CD4-positive, alpha-beta T cell treated with Interferon gamma for 1 hour (primary cell): ENCODE results near the gene DNAH8.
A peak's percentile ranks its signal among the peaks of the same experiment; 100 is the strongest.

ENCODE experiments used
- DNase-seq: peaks from one replicate; pipeline ENCODE4 v3.0.0-alpha.2; 2020

Gene DNAH8

DNA sequence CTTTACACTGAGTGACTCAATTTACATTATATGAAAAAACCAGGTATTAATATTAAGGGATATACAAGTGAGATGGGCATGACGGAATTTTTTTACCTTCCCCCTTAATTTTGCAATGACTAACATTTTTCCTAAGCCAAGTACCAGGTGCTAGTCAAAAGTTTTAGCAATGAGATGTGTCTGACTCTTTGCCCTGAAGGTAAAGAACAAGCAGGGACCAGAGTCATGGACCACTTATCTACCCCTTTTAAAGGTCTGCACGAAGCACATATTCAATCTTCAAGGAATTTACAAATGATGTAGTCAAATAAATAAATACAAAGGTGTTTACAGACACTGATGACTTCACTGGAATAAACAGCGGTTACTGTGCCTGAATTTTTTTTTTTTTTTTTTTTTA, 13.6 kb upstream of the DNAH8 start:
- no peak for DNase-seq

DNA sequence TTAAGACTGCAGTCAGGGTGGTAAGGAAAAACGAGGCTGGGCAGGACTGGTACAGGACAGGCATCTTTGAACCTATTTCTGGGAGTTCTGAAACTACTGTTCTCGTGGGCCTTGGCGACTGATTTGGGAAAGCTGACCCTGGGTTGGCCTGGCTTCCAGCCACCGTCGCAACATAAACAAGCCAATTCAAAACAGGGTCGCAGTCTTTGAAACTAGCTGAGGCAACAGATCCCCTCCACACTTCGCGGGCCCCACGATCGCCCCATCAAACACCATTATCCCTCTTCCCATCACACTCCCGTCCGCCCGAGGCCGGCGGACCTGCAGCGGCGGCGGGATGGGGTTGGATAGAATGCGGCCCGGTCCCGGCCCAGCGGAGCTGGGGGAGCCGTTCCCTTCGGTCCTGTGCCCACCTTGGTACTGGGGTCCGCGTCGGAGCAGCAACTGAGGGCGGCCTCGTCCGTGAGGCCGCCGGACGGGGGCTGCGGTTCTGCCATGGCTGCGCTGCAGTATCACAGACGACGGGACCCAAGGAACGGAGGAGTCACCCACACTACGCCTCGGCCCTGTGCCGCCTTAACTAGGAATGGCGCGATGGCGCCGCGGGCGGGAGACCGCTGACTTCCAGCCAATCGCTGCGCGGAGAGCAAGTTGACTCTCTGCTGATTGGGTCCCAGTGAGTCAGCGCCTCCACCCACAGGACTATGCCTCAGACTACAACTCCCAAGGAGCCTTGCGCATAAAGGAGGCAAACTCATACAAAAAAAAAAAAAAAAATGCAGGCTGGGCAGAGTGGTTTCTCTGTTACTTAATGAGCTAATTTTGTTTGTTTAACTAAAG, 12.3 kb upstream of the DNAH8 start, which contains the start of gene GLO1:
Gene GLO1, minus strand, starts transcription at position 588 of the 840 bp plus-strand sequence. Its CDS starts 91 bp downstream, at position 497.
- peak; percentile 96 for DNase-seq

DNA sequence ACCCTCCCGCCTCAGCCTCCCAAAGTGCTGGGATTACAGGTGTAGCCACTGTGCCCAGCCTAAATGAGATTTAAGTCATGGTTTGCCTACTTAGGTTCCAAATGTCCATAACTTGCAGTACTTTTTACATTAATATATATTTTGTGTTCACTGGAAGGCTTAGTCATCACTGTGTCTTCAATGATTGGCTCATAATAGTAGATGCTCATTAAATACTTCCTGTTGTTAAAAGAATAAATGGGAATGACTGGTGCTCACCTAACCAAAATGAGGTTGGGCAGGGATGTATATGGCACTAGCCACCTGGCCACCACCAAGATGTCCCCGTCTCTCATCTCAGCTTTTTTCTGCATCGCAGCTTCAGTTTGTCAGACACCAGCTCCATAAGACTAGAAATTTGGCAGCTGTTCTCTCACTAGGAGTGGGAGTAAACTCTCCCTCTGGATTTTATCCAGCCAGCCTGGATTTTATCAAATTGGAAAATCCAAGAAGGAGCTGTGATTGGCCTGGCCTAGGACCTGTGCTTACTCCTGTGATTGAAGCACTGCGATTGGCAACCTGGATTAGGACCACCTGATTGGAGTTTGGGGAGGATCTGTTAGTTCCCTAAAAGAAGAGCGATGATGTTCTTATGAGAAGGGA, 11.0 kb upstream of the DNAH8 start:
- DNase-seq: no peak

DNA sequence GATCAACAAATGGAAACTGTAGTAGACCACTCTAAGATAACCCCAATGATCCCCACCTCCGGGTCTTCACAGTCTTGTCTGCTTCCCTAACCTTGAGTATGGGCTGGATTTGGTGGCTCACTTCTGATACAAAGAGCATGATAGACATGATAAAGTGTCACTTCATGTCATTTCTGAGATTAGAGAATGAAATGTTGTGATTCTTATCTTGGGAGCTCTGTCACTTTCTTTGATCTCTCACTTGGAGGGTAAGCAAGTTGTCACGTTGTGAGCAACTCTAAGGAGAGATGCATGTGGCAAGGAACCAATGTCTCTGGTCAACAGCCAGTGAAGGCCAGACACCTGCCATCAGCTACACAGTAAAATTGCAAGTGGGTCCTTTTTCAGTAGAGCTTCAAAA, 9.2 kb upstream of the DNAH8 start:
- DNase-seq: no peak

DNA sequence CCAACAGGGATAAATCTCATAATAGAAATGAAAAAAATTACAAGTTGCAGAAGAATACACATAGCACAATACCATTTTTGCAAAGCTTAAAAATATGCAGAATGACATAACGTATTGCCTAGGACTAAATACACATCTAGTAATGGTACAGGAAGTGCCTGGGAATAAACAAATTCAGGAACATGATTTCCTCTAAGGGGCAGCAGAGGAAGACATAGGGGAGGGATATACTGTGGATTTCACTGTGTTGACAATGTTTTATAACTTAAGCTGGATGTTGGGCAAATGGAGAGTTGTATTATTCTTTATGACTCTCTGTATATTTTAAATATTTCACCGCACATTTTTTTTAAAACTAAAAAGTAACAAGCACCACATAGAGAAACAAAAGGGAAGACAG, 6.6 kb upstream of the DNAH8 start:
- DNase-seq: no peak

DNA sequence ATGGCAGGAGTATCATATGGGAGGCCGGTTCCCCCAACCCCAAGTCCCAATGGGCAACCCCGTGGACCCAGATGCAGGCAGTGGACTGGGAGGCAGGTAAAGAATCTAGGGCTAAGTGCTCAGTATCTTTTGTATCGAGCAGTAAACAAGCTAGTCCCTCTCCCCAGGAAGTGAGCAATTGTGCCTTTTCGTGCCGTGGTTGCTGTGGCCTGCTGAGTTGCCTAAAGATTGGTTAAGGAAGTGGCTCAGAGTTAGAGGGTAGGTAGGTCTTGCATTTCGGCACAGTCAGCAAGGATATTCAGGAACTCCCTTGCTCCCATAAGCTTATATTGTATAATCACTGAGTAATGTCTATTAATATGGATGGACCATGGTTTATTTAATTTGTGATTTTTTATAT, 1.3 kb upstream of the DNAH8 start:
- DNase-seq: no peak

DNA sequence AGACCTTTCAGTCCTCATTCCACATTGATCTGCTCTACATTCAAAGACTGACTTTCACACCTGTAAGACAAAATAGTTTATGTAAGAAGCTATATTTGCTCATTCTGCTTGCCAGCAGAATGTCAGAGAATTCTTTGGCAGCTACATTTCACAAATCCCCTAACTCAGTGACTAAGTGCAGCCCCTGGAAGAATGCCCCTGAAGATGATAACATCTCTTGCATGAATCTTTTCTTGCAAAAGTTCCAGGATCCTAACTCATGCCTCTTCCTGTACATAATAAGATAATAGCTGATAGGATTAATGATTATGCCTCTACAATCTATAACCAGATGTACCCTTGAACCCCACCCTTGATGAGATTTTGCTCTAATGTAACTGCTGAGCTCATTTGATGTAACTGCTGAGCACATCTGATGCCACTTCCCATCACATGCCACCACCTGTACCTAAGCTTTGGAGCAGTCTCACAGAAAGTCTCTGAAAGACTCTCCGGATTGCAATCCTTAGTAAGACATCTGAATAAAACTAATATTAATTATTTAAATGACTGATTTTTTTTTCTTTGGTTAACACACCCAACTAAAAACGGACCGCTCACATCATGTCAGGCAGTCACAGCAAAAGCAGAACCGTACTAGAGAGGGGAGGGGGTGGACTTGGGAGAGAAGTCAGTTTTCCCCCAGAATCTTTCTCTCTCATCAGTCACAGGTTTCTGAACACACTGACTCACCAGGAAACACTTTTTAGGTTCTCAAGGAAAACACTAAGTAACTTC, 684 bp upstream of the DNAH8 start:
- DNase-seq: no peak

DNA sequence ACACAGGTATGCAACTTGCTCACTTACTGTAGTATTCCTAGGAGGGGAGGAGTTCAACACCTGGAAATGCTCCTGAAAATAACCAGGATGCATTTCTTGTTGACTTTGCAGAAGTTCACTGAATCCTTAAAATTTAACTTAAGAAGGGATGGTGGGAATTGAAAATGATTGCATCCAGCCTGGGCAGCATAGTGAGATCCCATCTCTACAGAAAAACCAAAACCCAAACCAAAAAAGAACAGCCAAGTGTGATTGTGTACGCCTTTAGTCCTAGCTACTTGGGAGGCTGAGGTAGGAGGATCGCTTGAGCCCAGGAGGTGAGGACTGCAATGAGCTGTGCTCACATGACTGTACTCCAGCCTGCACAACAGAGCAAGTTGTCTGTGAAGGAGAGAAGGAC, 1.7 kb downstream of the DNAH8 start:
- DNase-seq: no peak

DNA sequence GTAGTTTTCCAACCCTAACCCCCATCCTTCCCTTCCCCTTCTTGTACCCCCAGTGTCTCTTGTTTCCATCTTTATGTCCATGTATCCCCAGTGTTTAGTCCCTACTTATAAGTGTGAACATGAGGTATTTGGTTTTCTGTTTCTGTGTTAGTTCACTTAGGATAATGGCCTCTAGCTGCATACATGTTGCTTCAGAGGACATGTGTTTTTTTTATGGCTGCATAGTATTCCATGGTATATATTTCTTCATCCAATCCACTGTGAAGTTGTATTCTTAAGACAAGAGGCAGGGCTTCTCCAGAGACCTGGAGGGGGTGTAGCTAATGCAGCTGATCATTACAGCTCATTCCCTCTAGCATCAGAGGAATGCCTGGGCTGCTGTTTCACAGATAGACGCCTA, 4.2 kb downstream of the DNAH8 start:
- DNase-seq: no peak

DNA sequence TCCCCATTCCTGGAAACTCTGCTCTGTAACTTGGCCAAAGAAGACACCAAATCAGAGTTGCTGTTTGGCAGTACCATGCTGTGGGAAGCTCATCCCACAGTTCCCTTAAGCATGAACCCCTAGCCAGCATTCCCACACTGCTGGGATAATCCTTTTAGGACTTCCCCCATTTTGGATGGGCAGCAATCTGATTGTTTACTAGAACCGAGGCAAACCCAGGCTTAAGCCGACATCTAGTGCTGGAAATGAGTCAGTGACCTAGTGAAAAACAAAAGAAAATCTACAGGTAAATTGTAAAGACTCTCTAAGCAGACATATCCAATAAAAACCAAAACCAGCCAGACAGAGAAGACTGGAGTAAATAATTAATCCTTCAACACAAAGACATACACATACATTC, 5.2 kb downstream of the DNAH8 start:
- DNase-seq: no peak

GRCh38 chr6:38722038-38722437, 6.9 kb downstream of the DNAH8 start:
- no peak for DNase-seq

GRCh38 chr6:38722727-38723334, 7.7 kb downstream of the DNAH8 start:
- no peak for DNase-seq

DNA sequence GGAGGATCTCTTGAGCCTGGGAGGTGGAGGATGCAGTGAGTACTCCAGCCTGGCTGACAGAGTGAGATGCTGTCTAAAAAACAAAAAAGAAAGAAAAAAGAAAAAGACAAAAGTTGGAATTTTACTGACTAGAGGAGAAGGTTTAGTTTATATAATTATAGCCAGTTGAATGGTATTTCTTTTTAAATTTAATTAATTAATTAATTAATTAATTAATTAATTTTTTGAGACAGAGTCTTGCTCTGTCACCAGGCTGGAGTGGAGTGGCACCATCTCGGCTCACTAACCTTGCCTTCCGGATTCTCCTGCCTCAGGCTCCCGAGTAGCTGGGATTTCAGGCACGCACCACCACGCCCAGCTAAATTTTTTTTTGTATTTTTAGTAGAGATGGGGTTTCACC, 8.7 kb downstream of the DNAH8 start:
- no peak for DNase-seq

DNA sequence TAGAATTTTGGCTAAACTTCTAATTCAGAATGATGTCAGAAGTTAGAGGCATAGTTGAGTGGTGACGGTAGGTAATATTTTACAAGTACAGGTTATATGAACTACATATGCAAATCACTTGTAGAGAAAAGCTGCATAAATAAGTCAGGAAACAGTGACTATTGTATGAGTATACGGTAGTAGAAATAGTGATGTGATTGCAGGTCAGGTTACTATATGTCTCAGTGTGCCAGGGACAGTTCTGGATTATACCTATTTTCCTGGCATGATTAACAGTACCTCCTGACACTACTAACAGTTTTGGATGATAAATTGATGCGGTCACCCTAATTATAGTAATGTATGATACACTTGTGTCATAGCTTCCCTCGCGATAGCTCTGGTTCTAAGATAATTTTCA, 9.2 kb downstream of the DNAH8 start:
- DNase-seq: no peak

GRCh38 chr6:38725414-38726183, 10.5 kb downstream of the DNAH8 start:
- no peak for DNase-seq

DNA sequence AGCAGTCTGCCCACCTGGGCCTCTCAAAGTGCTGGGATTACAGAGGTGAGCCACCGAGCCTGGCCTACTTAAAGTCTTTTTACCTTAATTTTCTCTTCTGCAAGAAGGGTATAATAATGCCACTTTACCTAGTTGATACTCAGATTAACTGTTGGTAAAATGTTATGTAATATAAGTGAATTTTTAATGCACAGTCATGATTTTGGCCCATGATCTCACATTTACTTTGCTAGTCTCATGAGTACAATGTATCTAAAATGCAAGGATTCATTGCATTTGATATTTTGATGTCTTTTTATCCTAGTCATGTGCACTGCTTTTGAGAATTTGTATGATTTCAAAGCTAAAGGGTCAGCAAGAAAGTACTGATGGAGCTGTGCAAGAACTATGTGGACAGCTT, 13.1 kb downstream of the DNAH8 start:
- no peak for DNase-seq

DNA sequence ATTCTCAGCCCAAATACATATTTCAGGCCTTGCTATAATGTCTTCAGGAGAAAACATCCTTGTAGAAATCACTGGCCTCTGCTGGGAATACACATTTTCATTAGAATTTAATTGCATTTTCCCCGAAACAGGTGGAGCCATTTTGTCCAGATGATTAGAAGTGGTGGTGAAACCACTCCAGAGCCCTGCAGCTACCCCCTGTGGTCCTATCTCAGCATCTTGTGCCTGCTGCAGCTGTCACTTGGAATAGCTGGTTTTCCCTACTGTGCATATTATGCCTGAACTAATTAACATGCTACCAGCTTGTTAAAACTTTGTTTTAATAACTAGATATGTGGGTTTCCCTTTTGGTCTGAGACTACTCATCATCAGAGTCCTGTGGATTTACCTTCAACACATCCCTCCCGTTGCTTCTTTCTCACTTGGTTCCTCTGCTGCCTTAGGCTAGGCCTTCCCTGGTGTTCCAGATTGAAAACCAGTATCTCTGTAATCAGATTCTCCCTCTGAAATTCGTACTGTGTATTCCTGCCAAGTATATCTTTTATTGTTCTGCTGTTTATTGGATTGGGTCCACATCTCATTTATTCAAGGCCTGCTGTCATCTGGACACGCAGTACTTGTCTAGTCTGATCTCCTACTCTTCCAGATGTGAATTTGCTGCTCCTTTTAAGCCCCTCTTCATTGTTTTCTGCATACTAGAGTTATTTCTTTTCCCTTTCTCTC, 15.2 kb downstream of the DNAH8 start:
- DNase-seq: no peak

DNA sequence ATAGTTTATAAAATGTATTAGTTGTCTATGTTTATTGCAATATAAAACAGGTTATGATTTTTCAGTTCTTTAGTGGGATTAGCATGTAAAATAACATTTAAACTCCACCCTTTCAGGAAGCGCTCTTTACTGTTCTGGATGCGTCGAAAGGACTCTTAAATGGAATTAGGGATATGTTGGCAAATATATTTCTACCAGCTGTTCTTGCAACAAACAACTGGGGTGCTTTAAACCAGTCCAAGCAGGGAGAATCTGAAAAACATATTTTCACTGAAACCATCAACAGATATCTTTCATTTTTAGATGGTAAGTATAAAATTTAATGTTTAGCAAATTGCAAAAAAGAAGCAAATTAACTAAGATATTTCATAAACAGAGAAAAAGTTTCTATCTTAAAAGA, 21.8 kb downstream of the DNAH8 start:
- DNase-seq: no peak

DNA sequence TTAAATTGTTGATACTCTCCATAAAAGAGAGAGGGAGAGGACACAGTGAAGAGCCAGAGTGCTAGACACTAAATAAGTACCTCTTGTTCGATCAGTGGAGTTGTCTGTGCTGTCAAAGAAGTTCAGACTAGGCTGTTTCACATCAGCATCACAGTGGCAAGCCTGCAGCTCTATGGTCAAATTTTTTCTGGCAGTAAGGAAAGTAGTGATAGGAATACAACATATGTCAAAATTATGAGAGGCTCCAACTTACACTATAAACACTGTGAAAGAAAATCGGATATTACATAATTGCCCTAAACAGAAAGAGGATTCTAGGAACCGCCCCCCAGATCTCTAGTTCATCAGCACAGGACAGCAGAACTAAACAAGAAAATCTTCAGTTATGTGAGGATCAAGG, 23.1 kb downstream of the DNAH8 start:
- DNase-seq: no peak

- DNase-seq: no peak
These were observed 24.4 kb downstream of the DNAH8 start for GRCh38 chr6:38739532-38739931.

DNA sequence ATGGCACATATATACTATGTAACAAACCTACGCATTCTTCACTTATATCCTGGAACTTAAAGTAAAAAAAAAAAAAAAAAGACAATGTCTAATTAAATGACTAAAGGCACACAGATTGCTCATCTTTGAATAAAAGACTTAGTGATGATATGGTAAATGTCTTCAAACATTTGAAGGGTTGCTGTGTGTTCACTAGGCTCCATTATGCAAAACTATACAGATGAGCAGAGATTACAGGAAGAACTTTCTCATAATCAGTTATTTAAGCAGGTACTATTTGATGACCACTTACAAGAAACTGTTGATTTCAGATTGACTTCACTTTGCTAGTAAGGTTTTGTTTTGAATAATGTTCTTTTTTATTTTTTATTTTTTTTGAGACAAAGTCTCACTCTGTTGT, 34.4 kb downstream of the DNAH8 start:
- no peak for DNase-seq
